AG09319 (cell line): ENCODE results near the gene ABHD14A.

Experiments used
- DNase-seq: peaks from one replicate; pipeline ENCODE4 v3.0.0-alpha.2; 2010; ENCODE audit warnings: low read depth; ENCODE audit errors: extremely low read depth
- TF ChIP-seq, protein P1 (sequence below): IDR thresholded peaks from 2 replicates; pipeline ENCODE4 v1.5.1; 2011; ENCODE audit warnings: low read depth, mild to moderate bottlenecking, inconsistent platforms, low read length, moderate library complexity

The ABHD14A gene

DNA sequence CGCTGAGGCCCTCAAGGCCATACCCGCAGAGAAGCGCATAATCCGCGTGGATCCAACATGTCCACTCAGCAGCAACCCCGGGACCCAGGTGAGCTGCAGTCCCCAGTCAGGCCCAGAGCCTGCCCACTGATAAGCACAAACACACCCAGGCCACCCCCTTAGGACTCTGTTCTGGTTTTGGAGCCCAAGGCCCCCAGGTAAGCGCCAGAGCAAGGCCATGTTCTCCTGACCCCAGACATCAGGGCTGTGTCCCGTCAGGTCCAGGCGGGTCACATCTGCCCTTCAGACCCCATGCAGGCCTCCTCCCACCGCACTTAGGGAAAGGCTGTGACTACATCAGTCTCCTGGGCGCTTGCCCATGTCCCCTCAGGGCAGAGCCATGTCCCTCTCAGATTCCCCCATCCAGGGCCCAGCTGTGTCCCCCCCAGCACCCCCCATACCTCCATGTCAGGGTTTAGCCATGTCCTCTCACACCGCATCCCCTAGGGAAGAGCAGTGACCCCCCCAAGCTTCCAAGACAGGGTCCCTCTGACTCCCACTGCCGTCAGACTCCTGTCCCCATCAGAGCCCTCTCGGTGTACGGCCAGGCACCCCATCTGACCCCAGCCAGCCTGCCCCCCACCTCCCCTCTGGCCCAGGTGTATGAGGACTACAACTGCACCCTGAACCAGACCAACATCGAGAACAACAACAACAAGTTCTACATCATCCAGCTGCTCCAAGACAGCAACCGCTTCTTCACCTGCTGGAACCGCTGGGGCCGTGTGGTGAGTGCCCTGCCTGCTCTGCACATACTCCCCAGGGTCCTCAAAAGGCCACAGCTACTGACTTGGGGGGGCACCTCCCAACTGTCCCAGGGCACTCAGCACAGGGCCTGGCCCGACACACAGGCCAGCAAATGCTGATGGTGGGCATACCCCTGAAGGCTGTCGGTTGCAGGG is 31.1 kb upstream of the ABHD14A start:
- DNase-seq = no peak
- TF ChIP-seq, protein P1, sequence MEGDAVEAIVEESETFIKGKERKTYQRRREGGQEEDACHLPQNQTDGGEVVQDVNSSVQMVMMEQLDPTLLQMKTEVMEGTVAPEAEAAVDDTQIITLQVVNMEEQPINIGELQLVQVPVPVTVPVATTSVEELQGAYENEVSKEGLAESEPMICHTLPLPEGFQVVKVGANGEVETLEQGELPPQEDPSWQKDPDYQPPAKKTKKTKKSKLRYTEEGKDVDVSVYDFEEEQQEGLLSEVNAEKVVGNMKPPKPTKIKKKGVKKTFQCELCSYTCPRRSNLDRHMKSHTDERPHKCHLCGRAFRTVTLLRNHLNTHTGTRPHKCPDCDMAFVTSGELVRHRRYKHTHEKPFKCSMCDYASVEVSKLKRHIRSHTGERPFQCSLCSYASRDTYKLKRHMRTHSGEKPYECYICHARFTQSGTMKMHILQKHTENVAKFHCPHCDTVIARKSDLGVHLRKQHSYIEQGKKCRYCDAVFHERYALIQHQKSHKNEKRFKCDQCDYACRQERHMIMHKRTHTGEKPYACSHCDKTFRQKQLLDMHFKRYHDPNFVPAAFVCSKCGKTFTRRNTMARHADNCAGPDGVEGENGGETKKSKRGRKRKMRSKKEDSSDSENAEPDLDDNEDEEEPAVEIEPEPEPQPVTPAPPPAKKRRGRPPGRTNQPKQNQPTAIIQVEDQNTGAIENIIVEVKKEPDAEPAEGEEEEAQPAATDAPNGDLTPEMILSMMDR = no peak

DNA sequence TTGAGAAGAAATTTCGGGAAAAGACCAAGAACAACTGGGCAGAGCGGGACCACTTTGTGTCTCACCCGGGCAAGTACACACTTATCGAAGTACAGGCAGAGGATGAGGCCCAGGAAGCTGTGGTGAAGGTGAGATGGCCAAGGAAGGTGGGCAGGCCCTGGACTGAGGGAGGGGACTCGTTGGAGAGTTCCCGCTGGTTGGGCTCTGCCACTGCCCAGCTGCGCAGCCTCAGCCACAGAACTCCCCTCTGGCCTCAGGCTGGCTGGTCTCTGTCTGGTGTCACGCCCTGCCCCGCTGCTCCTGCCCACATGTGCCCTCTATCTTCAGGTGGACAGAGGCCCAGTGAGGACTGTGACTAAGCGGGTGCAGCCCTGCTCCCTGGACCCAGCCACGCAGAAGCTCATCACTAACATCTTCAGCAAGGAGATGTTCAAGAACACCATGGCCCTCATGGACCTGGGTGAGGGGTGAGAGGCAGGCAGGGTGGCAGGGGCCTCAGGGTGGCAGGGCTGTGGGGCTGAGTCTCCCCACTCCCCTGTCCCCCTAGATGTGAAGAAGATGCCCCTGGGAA is 30.3 kb upstream of the ABHD14A start:
- DNase-seq = no peak
- TF ChIP-seq, protein P1 = no peak

DNA sequence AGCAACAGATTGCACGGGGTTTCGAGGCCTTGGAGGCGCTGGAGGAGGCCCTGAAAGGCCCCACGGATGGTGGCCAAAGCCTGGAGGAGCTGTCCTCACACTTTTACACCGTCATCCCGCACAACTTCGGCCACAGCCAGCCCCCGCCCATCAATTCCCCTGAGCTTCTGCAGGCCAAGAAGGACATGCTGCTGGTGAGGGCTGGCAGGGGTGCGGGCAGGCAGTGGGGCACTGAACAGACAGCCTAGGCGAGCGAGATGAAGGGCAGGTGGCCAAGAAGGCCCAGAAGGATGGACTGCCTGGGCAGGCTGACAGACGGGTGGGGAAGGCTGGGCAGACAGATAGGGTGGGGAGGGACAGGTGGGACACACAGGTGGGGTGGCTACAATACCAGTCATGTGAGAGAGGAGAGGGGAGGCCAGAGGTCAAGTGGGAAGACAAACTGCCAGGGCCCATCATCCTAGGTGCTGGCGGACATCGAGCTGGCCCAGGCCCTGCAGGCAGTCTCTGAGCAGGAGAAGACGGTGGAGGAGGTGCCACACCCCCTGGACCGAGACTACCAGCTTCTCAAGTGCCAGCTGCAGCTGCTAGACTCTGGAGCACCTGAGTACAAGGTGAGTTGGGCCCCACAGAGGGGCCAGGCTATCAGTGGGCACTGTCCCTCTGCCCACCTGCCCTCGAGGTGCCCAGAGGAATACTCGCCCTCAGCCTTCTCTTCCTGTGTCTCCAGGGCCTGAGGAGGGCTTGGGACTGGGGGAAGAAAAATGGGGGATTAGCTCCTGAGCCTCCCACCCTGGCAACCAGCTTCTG is 29.6 kb upstream of the ABHD14A start:
- TF ChIP-seq, protein P1 = no peak
- DNase-seq = no peak

DNA sequence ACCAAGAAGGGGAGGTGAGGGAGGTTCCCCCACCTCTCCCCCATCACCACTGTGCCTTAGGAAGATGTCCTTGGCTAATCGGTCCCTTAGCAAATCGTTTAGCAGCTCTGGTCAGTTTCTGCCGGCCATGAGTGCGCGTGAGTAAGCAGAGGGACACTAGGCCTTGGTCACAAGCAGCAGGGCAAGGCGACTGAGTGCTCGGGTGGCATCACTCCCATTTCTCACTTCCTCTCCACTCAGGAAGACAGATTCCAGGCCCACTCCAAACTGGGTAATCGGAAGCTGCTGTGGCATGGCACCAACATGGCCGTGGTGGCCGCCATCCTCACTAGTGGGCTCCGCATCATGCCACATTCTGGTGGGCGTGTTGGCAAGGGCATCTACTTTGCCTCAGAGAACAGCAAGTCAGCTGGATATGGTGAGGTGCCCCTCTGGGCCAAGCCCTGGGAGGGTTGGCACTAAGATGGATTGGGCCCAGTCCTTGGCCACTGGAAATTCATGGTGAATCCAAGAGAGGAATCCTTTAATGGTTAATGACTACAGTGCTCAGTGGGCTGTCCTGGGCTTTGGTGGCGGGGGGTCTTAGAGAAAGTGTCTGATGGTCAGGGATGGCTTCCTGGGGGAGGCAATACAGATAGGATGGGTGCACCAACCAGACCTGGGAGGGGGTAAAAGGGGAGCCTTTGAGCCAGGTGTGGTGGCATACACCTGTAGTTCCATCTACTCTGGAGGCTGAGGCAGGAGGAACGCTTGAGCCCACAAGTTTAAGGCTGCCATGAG is 28.7 kb upstream of the ABHD14A start:
- TF ChIP-seq, protein P1 = no peak
- DNase-seq = no peak

DNA sequence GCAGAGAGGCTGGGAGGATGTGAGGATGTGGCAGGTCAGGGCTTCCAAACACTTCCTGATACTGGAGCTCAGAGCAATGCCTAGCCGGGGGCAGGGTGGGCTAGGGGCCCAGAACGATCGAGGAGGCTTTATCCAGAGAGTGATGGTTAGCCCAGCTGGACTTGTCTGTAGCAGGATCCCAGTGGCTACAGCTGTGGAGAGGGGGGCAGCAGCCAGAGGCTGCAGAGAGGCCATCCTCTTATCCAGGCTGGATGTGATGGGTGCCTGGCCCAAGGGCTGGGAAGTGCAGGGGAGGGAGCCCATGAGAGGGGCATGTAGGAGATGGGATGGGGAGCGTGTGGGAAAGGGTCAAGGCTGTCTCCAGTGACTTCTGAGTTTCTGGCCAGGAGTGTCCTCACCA is 28.1 kb upstream of the ABHD14A start:
- DNase-seq = no peak
- TF ChIP-seq, protein P1 = no peak

DNA sequence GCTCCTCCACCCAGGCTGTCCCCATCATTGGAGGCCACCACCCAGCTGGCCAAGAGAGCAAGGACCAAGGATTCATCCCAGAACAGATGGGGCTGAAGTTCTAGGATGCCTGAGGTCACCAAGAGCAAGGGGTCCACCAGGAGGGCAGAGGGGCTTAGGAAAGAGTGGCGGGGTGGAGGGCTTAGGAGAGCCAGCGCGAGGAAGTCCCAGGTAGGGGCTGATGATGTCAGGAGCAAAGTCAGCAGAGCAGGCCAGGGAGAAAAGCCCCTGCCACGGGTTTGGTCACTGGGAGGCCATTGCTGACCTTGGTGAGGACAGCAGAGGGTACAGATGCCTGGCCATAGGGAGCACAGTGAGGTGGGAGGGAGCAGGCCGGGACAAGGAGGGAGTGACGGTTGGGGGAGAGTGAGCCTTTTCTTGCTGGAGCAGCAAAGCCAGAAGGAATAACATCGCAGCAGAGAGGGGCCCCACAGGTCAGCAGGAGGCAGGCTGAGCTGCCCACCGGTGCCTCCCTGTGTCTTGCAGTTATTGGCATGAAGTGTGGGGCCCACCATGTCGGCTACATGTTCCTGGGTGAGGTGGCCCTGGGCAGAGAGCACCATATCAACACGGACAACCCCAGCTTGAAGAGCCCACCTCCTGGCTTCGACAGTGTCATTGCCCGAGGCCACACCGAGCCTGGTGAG is 27.5 kb upstream of the ABHD14A start:
- DNase-seq = no peak
- TF ChIP-seq, protein P1 = no peak
